ENCODE data around the gene ANOS1.

DNA sequence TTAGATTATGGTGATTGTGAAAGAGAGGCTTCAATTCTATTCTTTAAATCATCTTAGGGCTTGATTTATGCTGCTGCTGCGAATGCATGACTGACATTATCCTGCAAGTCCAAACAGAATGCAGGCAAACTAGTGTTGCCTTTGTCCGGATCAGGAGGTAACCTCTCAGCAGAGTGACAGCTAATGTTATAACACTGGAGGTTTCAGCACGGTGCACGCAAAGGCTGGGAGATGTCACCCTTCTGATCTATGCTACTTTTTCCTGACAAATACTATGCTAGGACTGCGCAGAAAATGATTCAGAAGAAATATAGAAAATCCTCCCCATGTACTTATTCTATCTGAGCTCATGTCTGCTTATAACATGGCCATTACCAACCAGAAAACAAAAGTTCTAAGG, 48.2 kb downstream of the ANOS1 start:
- TF ChIP-seq POLR2A (IDR thresholded peaks at IDR 0.05) = no peak
- TF ChIP-seq, protein P1, sequence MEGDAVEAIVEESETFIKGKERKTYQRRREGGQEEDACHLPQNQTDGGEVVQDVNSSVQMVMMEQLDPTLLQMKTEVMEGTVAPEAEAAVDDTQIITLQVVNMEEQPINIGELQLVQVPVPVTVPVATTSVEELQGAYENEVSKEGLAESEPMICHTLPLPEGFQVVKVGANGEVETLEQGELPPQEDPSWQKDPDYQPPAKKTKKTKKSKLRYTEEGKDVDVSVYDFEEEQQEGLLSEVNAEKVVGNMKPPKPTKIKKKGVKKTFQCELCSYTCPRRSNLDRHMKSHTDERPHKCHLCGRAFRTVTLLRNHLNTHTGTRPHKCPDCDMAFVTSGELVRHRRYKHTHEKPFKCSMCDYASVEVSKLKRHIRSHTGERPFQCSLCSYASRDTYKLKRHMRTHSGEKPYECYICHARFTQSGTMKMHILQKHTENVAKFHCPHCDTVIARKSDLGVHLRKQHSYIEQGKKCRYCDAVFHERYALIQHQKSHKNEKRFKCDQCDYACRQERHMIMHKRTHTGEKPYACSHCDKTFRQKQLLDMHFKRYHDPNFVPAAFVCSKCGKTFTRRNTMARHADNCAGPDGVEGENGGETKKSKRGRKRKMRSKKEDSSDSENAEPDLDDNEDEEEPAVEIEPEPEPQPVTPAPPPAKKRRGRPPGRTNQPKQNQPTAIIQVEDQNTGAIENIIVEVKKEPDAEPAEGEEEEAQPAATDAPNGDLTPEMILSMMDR (IDR thresholded peaks at IDR 0.05) = no peak
